K562 (cell line): Measurements from ENCODE around the gene MYOM3.

Experiments
- CREB3L1 ChIP-seq: fragments of 450-650 bp; IDR thresholded peaks from 2 replicates; pipeline ENCODE4 v1.6.1; 2014; ENCODE audit warnings: low read depth, mild to moderate bottlenecking, moderate library complexity, borderline replicate concordance
- GTF2A2 ChIP-seq: IDR thresholded peaks from 2 replicates; pipeline ENCODE4 v1.6.1; 2016; ENCODE audit warnings: mild to moderate bottlenecking, missing genetic modification characterization, missing compliant biosample characterization
- TF ChIP-seq, protein P1 (sequence below), 3 experiments: IDR thresholded peaks in 2 of 3; conservative IDR thresholded peaks in 1 of 3; 2 replicates each; pipeline ENCODE4 v1.5.1; 2011 to 2012; ENCODE audit warnings: low read length in 3 of 3, mild to moderate bottlenecking in 3 of 3, control low read depth in 2 of 3, improper control_type of control experiment in 1 of 3, inconsistent platforms in 1 of 3, low read depth in 1 of 3, mixed read lengths in 1 of 3, moderate library complexity in 1 of 3; ENCODE audit not compliant: insufficient read depth in 2 of 3
- TF ChIP-seq, protein P2 (sequence below), 2 experiments: fragments of 200-800 bp in 1 of 2; sonication (Bioruptor generic) in 1 of 2; sonication (generic) in 1 of 2; formaldehyde crosslinking in 1 of 2; IDR thresholded peaks in 1 of 2; conservative IDR thresholded peaks in 1 of 2; 2 replicates each; pipeline versions ENCODE4 v1.5.0 to v1.6.1; 2016 to 2020; ENCODE audit warnings: missing compliant biosample characterization in 1 of 2, missing genetic modification characterization in 1 of 2, missing genetic modification reagents in 1 of 2

GRCh38 chr1:24109686-24110475 lies 2.1 kb downstream of the MYOM3 start:
- TF ChIP-seq, protein P1, sequence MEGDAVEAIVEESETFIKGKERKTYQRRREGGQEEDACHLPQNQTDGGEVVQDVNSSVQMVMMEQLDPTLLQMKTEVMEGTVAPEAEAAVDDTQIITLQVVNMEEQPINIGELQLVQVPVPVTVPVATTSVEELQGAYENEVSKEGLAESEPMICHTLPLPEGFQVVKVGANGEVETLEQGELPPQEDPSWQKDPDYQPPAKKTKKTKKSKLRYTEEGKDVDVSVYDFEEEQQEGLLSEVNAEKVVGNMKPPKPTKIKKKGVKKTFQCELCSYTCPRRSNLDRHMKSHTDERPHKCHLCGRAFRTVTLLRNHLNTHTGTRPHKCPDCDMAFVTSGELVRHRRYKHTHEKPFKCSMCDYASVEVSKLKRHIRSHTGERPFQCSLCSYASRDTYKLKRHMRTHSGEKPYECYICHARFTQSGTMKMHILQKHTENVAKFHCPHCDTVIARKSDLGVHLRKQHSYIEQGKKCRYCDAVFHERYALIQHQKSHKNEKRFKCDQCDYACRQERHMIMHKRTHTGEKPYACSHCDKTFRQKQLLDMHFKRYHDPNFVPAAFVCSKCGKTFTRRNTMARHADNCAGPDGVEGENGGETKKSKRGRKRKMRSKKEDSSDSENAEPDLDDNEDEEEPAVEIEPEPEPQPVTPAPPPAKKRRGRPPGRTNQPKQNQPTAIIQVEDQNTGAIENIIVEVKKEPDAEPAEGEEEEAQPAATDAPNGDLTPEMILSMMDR (IDR thresholded peaks at IDR 0.05 in 2 of 3, conservative IDR thresholded peaks at IDR 0.05 in 1 of 3; ENCODE audit: insufficient read depth in 2 of 3, low read depth in 1 of 3, low read length in 3 of 3): no peak
- TF ChIP-seq, protein P2, sequence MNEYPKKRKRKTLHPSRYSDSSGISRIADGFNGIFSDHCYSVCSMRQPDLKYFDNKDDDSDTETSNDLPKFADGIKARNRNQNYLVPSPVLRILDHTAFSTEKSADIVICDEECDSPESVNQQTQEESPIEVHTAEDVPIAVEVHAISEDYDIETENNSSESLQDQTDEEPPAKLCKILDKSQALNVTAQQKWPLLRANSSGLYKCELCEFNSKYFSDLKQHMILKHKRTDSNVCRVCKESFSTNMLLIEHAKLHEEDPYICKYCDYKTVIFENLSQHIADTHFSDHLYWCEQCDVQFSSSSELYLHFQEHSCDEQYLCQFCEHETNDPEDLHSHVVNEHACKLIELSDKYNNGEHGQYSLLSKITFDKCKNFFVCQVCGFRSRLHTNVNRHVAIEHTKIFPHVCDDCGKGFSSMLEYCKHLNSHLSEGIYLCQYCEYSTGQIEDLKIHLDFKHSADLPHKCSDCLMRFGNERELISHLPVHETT (CRISPR knock-in tag; conservative IDR thresholded peaks at IDR 0.05 in 1 of 2, IDR thresholded peaks at IDR 0.05 in 1 of 2): no peak
- TF ChIP-seq GTF2A2 (tag) (no peak), CREB3L1 (no peak)
